HTERT RPE-1 (cell line): Measurements from ENCODE around the gene SH2B3.

ENCODE experiments used
- in situ Hi-C: fragments of 300-500 bp; cut with MboI; formaldehyde crosslinking; loops from 4 replicates; pipeline ENCODE4 v1.14.3; 2020; ENCODE audit warnings: low sequenced_read_pairs

SH2B3 gene

GRCh38 chr12:111408686-111409402, 3.1 kb downstream of the SH2B3 start:
- in situ Hi-C loops: no loop called here

GRCh38 chr12:111409403-111409779, 3.7 kb downstream of the SH2B3 start:
- in situ Hi-C loops: no loop called here

GRCh38 chr12:111409780-111410430, 4.2 kb downstream of the SH2B3 start:
- in situ Hi-C loops: no loop called here

- in situ Hi-C loops: no loop called here
Observed at GRCh38 chr12:111410431-111411184, 4.9 kb downstream of the SH2B3 start.

GRCh38 chr12:111411185-111411764, 5.6 kb downstream of the SH2B3 start:
- in situ Hi-C loops: no loop called here

- in situ Hi-C loops: no loop called here
Observed at GRCh38 chr12:111412007-111412829, 6.5 kb downstream of the SH2B3 start.

GRCh38 chr12:111412830-111413441, 7.2 kb downstream of the SH2B3 start:
- in situ Hi-C loops: no loop called here

- in situ Hi-C loops: no loop called here
Observed at GRCh38 chr12:111413442-111414086, 7.8 kb downstream of the SH2B3 start.

- in situ Hi-C loops: no loop called here
Observed at GRCh38 chr12:111414711-111415252, 9.1 kb downstream of the SH2B3 start.

GRCh38 chr12:111417290-111417689, 11.6 kb downstream of the SH2B3 start:
- in situ Hi-C loops: no loop called here

GRCh38 chr12:111417784-111418593, 12.3 kb downstream of the SH2B3 start:
- in situ Hi-C loops: no loop called here

GRCh38 chr12:111418594-111418880, 12.8 kb downstream of the SH2B3 start:
- in situ Hi-C loops: no loop called here

- in situ Hi-C loops: no loop called here
Observed at GRCh38 chr12:111419784-111420183, 14.1 kb downstream of the SH2B3 start.

GRCh38 chr12:111420494-111420893, 14.8 kb downstream of the SH2B3 start:
- in situ Hi-C loops: no loop called here

- in situ Hi-C loops: no loop called here
Observed at GRCh38 chr12:111424189-111424792, 18.6 kb downstream of the SH2B3 start.

- in situ Hi-C loops: no loop called here
Observed at GRCh38 chr12:111424793-111425251, 19.1 kb downstream of the SH2B3 start.

GRCh38 chr12:111425655-111426054, 19.9 kb downstream of the SH2B3 start:
- in situ Hi-C loops: no loop called here
